Upper lobe of left lung (tissue), 6 donors: Measurements from ENCODE around the gene CD96. TPM values are rescaled to one million over a fixed set of nuclear protein-coding genes. Genes with fewer than 3 reads are reported as not detected.

Experiments used
- ATAC-seq, 2 donors: fragments of 200-7000 bp; cut with Tn5 transposase; one replicate each; pipeline ENCODE4 v1.9.1; 2022; ENCODE audit warnings: mild to moderate bottlenecking in 2 of 2, moderate library complexity in 2 of 2; ENCODE audit not compliant: low FRiP score in 2 of 2
- DNase-seq, 2 donors: peaks; one replicate each; pipeline ENCODE4 v3.0.0-alpha.2; 2019 to 2020
- H3K27ac ChIP-seq, 4 donors: fragments of 200-600 bp; sonication (generic); one replicate each; pipeline ENCODE4 v1.5.1; 2016 to 2019
- H3K27me3 ChIP-seq, 4 donors: fragments of 200-600 bp; sonication (generic); one replicate each; pipeline ENCODE4 v1.5.1; 2017 to 2019
- H3K36me3 ChIP-seq, 4 donors: fragments of 200-600 bp; sonication (generic); one replicate each; pipeline ENCODE4 v1.5.1; 2016 to 2019
- H3K4me1 ChIP-seq, 4 donors: fragments of 200-600 bp; sonication (generic); one replicate each; pipeline ENCODE4 v1.5.1; 2018 to 2019
- H3K4me3 ChIP-seq, 4 donors: fragments of 200-600 bp; sonication (generic); one replicate each; pipeline ENCODE4 v1.5.1; 2017 to 2019; ENCODE audit warnings: mild to moderate bottlenecking in 2 of 4, moderate library complexity in 1 of 4
- H3K9me3 ChIP-seq, 4 donors: fragments of 200-600 bp; sonication (generic); one replicate each; pipeline ENCODE4 v1.5.1; 2018 to 2019
- CTCF ChIP-seq, 6 experiments: fragments of 450-650 bp in 4 of 6; fragments of 200-600 bp in 2 of 6; sonication (generic) in 2 of 6; IDR thresholded peaks; one replicate each; pipeline ENCODE4 v1.5.1; 2016 to 2019; ENCODE audit warnings: antibody characterized with exemption in 6 of 6
- EP300 ChIP-seq, 4 donors: sonication (generic); formaldehyde crosslinking; IDR thresholded peaks; one replicate each; pipeline ENCODE4 v1.5.1; 2017; ENCODE audit warnings: antibody characterized with exemption in 4 of 4, control low read depth in 2 of 4
- POLR2A ChIP-seq, 4 donors: fragments of 450-650 bp; IDR thresholded peaks; one replicate each; pipeline ENCODE4 v1.5.1; 2016 to 2017; ENCODE audit warnings: antibody characterized with exemption in 4 of 4, mild to moderate bottlenecking in 2 of 4
- POLR2AphosphoS5 ChIP-seq, 2 donors: sonication (generic); formaldehyde crosslinking; IDR thresholded peaks; one replicate each; pipeline ENCODE4 v1.5.1; 2017; ENCODE audit warnings: antibody characterized with exemption in 2 of 2
- WGBS, 2 donors: methylation state at CpG; one replicate each; pipeline ENCODE4 v1.1.5; 2017 to 2018; 5-methylcytosine and 5-hydroxymethylcytosine counted together
- total RNA-seq, 6 donors: library from RNA; depleted of rRNA in 4 of 6; stranded (reverse); fragments of >200 nt in 4 of 6; gene quantifications; one replicate each; pipeline versions ENCODE4 v1.1.0 to v1.2.1, GENCODE V29; 2016 to 2021
- donor health status: DM: no; HTN: no; CAD: no; lungs with moderate emphysema.
- donor health status: DM: no; HTN: yes; CAD: no; lungs with severe emphysema.

Gene CD96
- total RNA-seq, 6 donors from 2014 or later: 2.4 to 18.2 (median 4.4) TPM

- peaks cover 0 to 10% (median 0%) of the 10 kb centered on the region in 4 donors for H3K4me1 ChIP-seq
- ATAC-seq (no peak), DNase-seq (no peak)
- TF ChIP-seq POLR2A (IDR thresholded peaks at IDR 0.05): no peak
- TF ChIP-seq POLR2AphosphoS5 (IDR thresholded peaks at IDR 0.05): no peak
- no peak for TF ChIP-seq EP300 (IDR thresholded peaks at IDR 0.05)
- TF ChIP-seq CTCF (IDR thresholded peaks at IDR 0.05): no peak
- no peaks in the 10 kb centered on the region for H3K36me3 ChIP-seq
- H3K9me3 ChIP-seq: no peaks in the 10 kb centered on the region
- H3K4me3 ChIP-seq: no peak overlapping the region
- H3K27me3 ChIP-seq: no peaks in the 10 kb centered on the region
- 79 to 89% methylated on average over 2 to 5 of the region's 5 CpGs for WGBS, 2 donors
- peak overlapping the region in 2 of 4 donors; percentile 49 to 61 for H3K27ac ChIP-seq
Observed at GRCh38 chr3:111592936-111593335, 50.9 kb downstream of the CD96 start.

GRCh38 chr3:111593666-111594065 is 51.7 kb downstream of the CD96 start:
- WGBS, 2 donors: 84 to 94% methylated on average over 4 to 9 of the region's 9 CpGs
- no peaks in the 10 kb centered on the region for H3K27me3 ChIP-seq
- H3K9me3 ChIP-seq: no peaks in the 10 kb centered on the region
- TF ChIP-seq POLR2AphosphoS5 (IDR thresholded peaks at IDR 0.05) (no peak), CTCF (IDR thresholded peaks at IDR 0.05) (no peak), EP300 (IDR thresholded peaks at IDR 0.05) (no peak), POLR2A (IDR thresholded peaks at IDR 0.05) (no peak)
- DNase-seq (peak in 1 of 2 donors; percentile 56), ATAC-seq (no peak)
- H3K27ac ChIP-seq: peak overlapping the region in 3 of 4 donors; percentile 15 to 61 (median 49)
- H3K36me3 ChIP-seq: no peaks in the 10 kb centered on the region
- H3K4me1 ChIP-seq: peaks cover 0 to 10% (median 0%) of the 10 kb centered on the region in 4 donors
- H3K4me3 ChIP-seq: no peak overlapping the region

GRCh38 chr3:111594205-111594604 is 52.2 kb downstream of the CD96 start:
- Histone ChIP-seq H3K4me3 (no peak overlapping the region), H3K36me3 (no peaks in the 10 kb centered on the region), H3K9me3 (no peaks in the 10 kb centered on the region), H3K4me1 (peaks cover 0 to 10% (median 0%) of the 10 kb centered on the region in 4 donors), H3K27me3 (no peaks in the 10 kb centered on the region), H3K27ac (peak overlapping the region in 3 of 4 donors; percentile 15 to 61 (median 49))
- TF ChIP-seq POLR2AphosphoS5 (IDR thresholded peaks at IDR 0.05) (no peak), EP300 (IDR thresholded peaks at IDR 0.05) (no peak), POLR2A (IDR thresholded peaks at IDR 0.05) (no peak), CTCF (IDR thresholded peaks at IDR 0.05) (no peak)
- 75 to 82% methylated on average over 2 of the region's 2 CpGs for WGBS, 2 donors
- DNase-seq: no peak
- ATAC-seq: peak in 1 of 2 donors; percentile 60

DNA sequence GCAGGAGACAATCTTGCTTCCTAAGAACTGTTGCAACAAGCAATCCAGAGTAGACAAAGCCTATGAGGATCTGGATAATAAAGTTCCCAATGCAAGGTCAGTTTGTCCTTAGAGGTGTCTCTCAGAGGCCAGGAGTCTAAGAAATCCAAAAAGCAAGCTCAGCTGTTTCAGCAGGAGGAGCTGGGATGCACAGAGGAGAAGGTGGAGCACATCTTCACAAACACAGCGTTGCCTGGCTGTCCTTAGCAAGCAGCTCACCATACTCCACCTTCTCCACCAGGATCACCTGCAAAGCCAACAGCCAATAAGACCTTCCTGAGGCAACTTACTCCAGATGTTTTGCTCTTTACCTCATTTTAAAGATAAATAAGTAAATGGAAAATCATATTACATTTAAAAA is 52.8 kb downstream of the CD96 start:
- peaks cover 0 to 10% (median 0%) of the 10 kb centered on the region in 4 donors for H3K4me1 ChIP-seq
- TF ChIP-seq POLR2AphosphoS5 (IDR thresholded peaks at IDR 0.05): no peak
- no peak for TF ChIP-seq CTCF (IDR thresholded peaks at IDR 0.05)
- TF ChIP-seq EP300 (IDR thresholded peaks at IDR 0.05): no peak
- TF ChIP-seq POLR2A (IDR thresholded peaks at IDR 0.05): no peak
- H3K27me3 ChIP-seq: no peaks in the 10 kb centered on the region
- no peak for DNase-seq
- ATAC-seq: no peak
- no peak overlapping the region for H3K4me3 ChIP-seq
- H3K27ac ChIP-seq: peak overlapping the region in 3 of 4 donors; percentile 15 to 61 (median 15)
- 0% methylated on average over 1 of the region's 1 CpG for WGBS, 2 donors
- H3K36me3 ChIP-seq: no peaks in the 10 kb centered on the region
- H3K9me3 ChIP-seq: no peaks in the 10 kb centered on the region

GRCh38 chr3:111595232-111595631 is 53.2 kb downstream of the CD96 start, which contains the start of gene ZBED2:
ZBED2 (minus strand) TSS chr3:111595346; CDS start chr3:111594201, 1,145 bp downstream.
- Histone ChIP-seq H3K36me3 (no peaks in the 10 kb centered on the region), H3K27me3 (no peaks in the 10 kb centered on the region), H3K9me3 (no peaks in the 10 kb centered on the region), H3K27ac (peak within 1 kb of the TSS in 3 of 4 donors; percentile 15 to 61 (median 15)), H3K4me3 (no peak within 1 kb of the TSS), H3K4me1 (peaks cover 0 to 10% (median 0%) of the 10 kb centered on the region in 4 donors)
- peak; percentile 71 to 87 for ATAC-seq
- TF ChIP-seq CTCF (IDR thresholded peaks at IDR 0.05): no peak
- no peak for TF ChIP-seq POLR2AphosphoS5 (IDR thresholded peaks at IDR 0.05)
- TF ChIP-seq POLR2A (IDR thresholded peaks at IDR 0.05): no peak
- TF ChIP-seq EP300 (IDR thresholded peaks at IDR 0.05): no peak
- peak in 1 of 2 donors; percentile 77 for DNase-seq
- WGBS, 2 donors: 59 to 61% methylated on average over 2 of the region's 2 CpGs
